Measurements from ENCODE around the gene RRP1.

RRP1 gene

DNA sequence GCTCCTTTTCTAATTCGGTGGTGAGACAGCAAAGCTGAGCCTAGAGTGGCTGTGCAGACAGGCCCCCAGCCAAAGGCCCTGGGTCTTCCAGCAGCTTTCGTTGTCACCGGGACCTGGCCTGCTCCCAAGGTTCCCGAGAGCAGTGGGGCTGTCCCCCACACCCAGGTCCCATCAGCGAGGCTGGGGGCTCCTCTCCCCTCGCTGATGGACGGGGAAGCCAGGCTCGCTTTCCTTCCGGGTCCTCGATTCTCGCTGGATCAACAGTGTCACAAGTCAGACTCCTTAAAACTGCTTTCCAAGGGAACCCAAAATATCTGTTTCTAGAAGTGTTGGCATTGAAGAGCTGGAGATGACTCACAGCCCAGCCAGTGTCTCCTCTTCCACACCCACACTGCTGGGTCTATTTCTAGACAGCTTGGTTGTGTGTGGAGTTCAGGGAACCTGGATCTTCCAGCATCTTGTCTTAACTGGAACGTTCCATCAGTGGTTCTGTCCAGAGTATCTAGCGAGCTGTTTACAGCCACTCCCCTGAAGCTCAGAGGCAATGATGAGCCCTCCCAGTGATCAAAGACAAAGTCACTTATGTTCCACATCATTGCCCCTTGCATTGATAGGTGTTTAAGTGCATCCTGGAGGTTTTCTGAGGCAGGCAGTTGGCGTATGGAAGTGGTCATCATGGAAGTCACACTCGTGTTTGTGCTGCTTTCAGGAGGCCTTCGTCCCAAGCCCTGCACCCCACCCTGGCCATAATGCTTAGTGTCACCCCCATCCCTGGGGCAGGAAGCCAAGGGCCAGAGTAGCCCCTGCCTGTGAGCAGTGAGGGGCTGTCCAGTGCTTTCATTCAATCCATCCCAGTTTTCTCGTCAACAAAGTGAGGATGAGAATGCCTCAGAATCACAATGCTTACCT, 35.2 kb downstream of the RRP1 start:
- no peak overlapping the region for H3K9ac ChIP-seq (ENCODE audit: low read length)
- H3K27ac ChIP-seq (ENCODE audit: low read depth, low read length, poor library complexity, severe bottlenecking), result no peak overlapping the region
- no peak overlapping the region for H3K4me3 ChIP-seq (ENCODE audit: low read depth, low read length, poor library complexity, severe bottlenecking)

DNA sequence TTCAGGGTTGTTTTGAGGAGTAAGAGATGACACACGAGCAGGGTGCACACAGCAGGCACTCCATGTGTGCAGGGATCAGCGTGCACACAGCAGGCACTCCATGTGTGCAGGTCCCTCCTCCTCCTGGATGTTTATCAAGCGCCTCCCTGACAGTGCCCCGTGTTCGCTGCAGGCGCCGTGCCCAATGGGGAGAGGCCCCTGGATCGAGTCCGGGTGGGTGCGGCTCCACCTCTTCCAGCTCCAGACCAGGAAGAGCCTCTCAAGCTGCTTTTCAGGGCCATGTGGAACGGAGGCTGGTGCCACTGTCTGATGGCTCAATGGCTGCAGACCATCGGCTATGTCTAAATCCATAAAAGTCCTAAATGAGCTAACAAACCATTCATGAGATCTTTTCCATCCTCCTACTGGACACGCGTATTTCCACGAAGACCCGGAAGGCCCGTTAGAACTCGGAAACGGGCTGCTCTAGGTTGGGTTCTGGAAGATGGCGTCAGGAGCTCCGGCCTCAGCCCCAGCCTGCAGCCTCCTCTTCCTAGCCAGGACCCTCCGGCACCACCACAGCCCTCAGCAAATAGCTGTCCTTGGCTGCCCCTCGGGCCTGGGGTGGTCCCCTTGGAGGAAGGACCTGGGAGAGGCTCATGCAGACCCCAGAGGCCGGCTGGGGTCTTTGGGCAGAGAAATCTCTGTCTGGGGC, 36.0 kb downstream of the RRP1 start:
- H3K79me2 ChIP-seq (ENCODE audit: insufficient read depth, low read length), result no peaks in the 10 kb centered on the region
- TF ChIP-seq, protein P1, sequence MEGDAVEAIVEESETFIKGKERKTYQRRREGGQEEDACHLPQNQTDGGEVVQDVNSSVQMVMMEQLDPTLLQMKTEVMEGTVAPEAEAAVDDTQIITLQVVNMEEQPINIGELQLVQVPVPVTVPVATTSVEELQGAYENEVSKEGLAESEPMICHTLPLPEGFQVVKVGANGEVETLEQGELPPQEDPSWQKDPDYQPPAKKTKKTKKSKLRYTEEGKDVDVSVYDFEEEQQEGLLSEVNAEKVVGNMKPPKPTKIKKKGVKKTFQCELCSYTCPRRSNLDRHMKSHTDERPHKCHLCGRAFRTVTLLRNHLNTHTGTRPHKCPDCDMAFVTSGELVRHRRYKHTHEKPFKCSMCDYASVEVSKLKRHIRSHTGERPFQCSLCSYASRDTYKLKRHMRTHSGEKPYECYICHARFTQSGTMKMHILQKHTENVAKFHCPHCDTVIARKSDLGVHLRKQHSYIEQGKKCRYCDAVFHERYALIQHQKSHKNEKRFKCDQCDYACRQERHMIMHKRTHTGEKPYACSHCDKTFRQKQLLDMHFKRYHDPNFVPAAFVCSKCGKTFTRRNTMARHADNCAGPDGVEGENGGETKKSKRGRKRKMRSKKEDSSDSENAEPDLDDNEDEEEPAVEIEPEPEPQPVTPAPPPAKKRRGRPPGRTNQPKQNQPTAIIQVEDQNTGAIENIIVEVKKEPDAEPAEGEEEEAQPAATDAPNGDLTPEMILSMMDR (IDR thresholded peaks at IDR 0.05; ENCODE audit: low read length), result no peak
- no peak for TF ChIP-seq EZH2 (IDR thresholded peaks at IDR 0.05; ENCODE audit: borderline replicate concordance, low read length)
- no peak overlapping the region for H3K9ac ChIP-seq (ENCODE audit: low read length)
- H3F3A ChIP-seq (ENCODE audit: insufficient read depth, low read length), result no peaks in the 10 kb centered on the region
- no peak overlapping the region for H3K27ac ChIP-seq (ENCODE audit: low read depth, low read length, poor library complexity, severe bottlenecking)
- H3K9me2 ChIP-seq (ENCODE audit: low read depth, low read length), result no peaks in the 10 kb centered on the region
- no peak overlapping the region for H2AFZ ChIP-seq (ENCODE audit: low read length)
- no peak overlapping the region for H3K4me3 ChIP-seq (ENCODE audit: low read depth, low read length, poor library complexity, severe bottlenecking)
- no peaks in the 10 kb centered on the region for H4K20me1 ChIP-seq (ENCODE audit: insufficient read depth, low read length)
- no peaks in the 10 kb centered on the region; the same call in 1 of the 2 replicates for H3K36me3 ChIP-seq (ENCODE audit: insufficient read depth, low read length)
- no peaks in the 10 kb centered on the region for H3K4me1 ChIP-seq (ENCODE audit: insufficient read depth, low read length, severe bottlenecking)
- no peaks in the 10 kb centered on the region for H3K9me3 ChIP-seq (ENCODE audit: low read length)
- no peak overlapping the region for H3K4me2 ChIP-seq (ENCODE audit: low read length)
- peaks cover 11% of the 10 kb centered on the region for H3K27me3 ChIP-seq (ENCODE audit: insufficient read depth, low read length)

More for the DNA sequence above, 35.2 kb downstream of the RRP1 start:
- no peak overlapping the region for H3K4me2 ChIP-seq (ENCODE audit: low read length)
- H3K36me3 ChIP-seq (ENCODE audit: insufficient read depth, low read length), result no peaks in the 10 kb centered on the region; the same call in 1 of the 2 replicates
- peaks cover 7% of the 10 kb centered on the region for H3K27me3 ChIP-seq (ENCODE audit: insufficient read depth, low read length)
- H3F3A ChIP-seq (ENCODE audit: insufficient read depth, low read length), result no peaks in the 10 kb centered on the region
- H2AFZ ChIP-seq (ENCODE audit: low read length), result no peak overlapping the region
- H3K9me3 ChIP-seq (ENCODE audit: low read length), result no peaks in the 10 kb centered on the region
- H3K9me2 ChIP-seq (ENCODE audit: low read depth, low read length), result no peaks in the 10 kb centered on the region
- TF ChIP-seq, protein P1 (IDR thresholded peaks at IDR 0.05; ENCODE audit: low read length), result no peak
- no peak for TF ChIP-seq EZH2 (IDR thresholded peaks at IDR 0.05; ENCODE audit: borderline replicate concordance, low read length)
- no peaks in the 10 kb centered on the region for H4K20me1 ChIP-seq (ENCODE audit: insufficient read depth, low read length)
- H3K79me2 ChIP-seq (ENCODE audit: insufficient read depth, low read length), result no peaks in the 10 kb centered on the region
- no peaks in the 10 kb centered on the region for H3K4me1 ChIP-seq (ENCODE audit: insufficient read depth, low read length, severe bottlenecking)

DNA sequence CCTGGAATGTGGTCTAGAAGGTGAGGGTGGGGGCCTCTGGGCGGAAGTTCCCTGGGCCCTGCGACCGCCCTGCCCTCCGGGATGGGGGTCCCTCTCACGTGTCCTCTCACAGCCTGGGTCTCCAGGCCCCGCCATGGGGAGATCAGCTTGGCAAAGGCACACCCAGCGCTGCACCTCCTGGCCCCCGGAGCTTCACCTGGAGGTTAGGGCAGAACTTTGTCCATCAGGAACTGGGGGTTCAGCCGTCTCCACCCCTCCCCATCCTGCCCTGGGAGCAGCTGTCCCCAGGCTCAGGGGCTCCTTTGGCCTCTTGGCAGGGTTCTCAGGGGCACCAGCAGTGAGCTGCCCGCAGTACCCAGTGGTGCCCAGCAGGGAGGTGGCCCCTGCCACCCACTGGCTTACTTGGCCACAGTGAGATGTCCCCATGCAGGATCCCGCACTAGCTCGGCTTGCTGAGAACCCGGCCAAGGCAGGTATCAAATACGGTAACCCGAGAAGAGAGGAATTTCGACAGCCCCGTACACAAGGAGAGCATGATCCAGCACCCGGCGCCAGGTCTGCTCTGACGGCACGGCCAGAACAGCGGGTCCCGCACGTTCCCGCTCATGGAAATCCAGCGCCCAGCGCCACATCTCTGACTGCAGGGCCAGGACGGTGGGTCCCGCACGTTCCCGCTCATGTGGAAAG, 36.7 kb downstream of the RRP1 start:
- Histone ChIP-seq H3K4me1 (ENCODE audit: insufficient read depth, low read length, severe bottlenecking) (no peaks in the 10 kb centered on the region), H4K20me1 (ENCODE audit: insufficient read depth, low read length) (no peaks in the 10 kb centered on the region), H3K4me3 (ENCODE audit: low read depth, low read length, poor library complexity, severe bottlenecking) (no peak overlapping the region), H3F3A (ENCODE audit: insufficient read depth, low read length) (no peaks in the 10 kb centered on the region), H3K4me2 (ENCODE audit: low read length) (no peak overlapping the region), H3K27ac (ENCODE audit: low read depth, low read length, poor library complexity, severe bottlenecking) (no peak overlapping the region), H3K36me3 (ENCODE audit: insufficient read depth, low read length) (no peaks in the 10 kb centered on the region; the same call in 1 of the 2 replicates), H3K79me2 (ENCODE audit: insufficient read depth, low read length) (no peaks in the 10 kb centered on the region), H3K9me2 (ENCODE audit: low read depth, low read length) (no peaks in the 10 kb centered on the region), H3K9me3 (ENCODE audit: low read length) (no peaks in the 10 kb centered on the region), H3K27me3 (ENCODE audit: insufficient read depth, low read length) (peaks cover 11% of the 10 kb centered on the region), H3K9ac (ENCODE audit: low read length) (no peak overlapping the region), H2AFZ (ENCODE audit: low read length) (no peak overlapping the region)
- TF ChIP-seq EZH2 (IDR thresholded peaks at IDR 0.05; ENCODE audit: borderline replicate concordance, low read length), result no peak
- TF ChIP-seq, protein P1 (IDR thresholded peaks at IDR 0.05; ENCODE audit: low read length), result no peak

Measured in OCI-LY1 (cell line).